NAMALWA (cell line): ENCODE results near the gene HSPB3.
"Not testable (repeated sequence)": the region's sequence is repeated elsewhere in the genome, so short reads cannot be mapped to it uniquely, and the experiment has no call there.

ENCODE experiments used
- DNase-seq: peaks from one replicate; pipeline ENCODE4 v3.0.0-alpha.2; 2015; ENCODE audit warnings: low spot score

HSPB3 gene

DNA sequence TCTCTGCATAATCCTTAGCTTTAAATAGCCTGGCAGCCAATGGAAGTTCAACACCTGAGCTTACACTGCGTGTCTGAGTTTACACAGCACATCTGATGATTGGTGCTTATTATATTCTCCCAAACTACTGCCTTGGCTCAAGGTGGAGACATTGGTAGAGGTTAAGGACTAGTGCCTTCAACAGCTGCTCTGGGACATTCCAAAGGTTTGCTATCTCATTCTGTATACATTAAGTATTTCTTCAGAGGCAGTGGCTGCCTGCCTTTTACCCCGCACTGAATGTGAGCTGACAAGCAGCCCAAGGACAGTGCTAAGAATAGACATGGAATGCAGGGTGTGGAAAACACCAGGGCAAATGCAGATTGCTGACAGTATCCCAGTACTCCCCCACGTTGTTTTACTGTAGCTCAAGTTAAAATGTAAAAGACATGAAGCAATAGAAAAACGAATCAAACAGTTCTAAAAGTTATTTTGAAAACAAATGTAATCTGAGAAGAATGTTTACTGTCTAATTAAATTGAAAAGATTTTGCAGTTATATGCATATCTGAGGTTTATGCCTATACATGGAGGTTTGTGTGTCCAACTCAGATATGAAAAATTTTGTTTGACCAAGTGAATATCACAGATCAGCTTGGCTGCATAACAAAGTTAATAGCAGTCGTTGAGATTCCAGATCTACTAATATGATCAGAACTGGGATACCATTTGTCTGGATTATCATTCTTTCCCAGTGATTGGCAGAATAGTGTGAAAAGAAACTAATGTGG lies 1.8 kb downstream of the HSPB3 start:
- DNase-seq, result no peak

DNA sequence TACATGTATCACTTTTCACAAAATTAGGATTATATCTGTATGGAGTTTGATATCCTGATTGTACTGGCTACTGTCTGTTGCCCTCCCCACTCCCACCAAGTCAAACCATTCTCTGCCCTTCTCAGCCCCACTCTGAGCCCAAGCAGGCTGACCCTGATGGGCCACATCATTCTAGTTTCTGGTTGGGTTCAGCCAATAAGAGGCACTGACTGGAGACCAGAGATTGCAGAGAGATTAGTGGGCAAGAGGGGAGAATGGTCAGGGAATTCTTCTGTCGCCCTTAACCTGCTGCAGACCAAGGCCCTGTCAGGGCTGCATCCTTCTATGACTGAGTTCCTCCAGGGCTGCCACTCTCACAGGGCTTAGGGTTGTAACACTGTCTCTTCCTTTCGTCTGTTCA lies 2.7 kb downstream of the HSPB3 start:
- no peak for DNase-seq

GRCh38 chr5:54460181-54460919 lies 4.9 kb downstream of the HSPB3 start:
- DNase-seq, result no peak

DNA sequence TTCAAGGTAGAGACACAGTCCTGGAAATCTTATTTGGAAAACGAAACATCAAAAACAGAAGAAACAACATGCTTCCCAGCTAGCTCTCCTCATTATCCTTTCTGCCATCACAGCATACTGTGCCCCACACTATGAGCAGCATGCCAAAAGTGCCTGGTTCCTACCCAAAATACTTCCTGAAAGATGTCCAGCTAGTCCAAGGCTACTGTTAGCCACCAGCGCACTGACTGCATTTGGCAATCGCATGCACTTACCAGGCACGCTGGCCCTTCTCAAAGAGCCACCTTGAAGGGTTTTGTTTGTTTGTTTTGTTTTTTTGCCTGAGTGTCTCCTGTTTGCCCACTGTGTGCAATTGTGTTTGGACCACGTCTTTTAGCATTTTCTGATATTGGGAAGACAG lies 6.8 kb downstream of the HSPB3 start:
- DNase-seq, result no peak

GRCh38 chr5:54463713-54464112 lies 8.2 kb downstream of the HSPB3 start:
- DNase-seq, result no peak

GRCh38 chr5:54469622-54470021 lies 14.1 kb downstream of the HSPB3 start:
- peak; percentile 57 for DNase-seq

- DNase-seq, result no peak
Observed at GRCh38 chr5:54470128-54470527, 14.6 kb downstream of the HSPB3 start.

DNA sequence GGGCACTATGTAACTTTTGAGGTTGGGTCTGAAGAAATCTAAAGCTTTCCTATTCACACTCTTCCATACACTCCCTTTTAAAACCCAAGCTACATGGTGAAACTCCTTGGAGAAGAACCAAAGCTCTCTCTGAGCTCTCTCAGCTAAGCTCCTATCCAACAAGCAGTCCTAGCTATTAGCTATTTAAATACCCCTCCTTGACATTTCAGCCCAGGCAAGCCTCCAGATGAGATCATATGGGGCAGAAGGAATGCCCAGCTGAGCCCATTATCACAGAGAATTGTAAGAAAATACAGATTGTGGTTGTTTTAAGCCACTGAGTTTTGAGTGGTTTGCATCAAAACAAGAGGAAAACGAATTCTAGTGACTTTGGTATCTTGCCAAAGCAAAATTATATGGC lies 15.2 kb downstream of the HSPB3 start:
- DNase-seq, result no peak

DNA sequence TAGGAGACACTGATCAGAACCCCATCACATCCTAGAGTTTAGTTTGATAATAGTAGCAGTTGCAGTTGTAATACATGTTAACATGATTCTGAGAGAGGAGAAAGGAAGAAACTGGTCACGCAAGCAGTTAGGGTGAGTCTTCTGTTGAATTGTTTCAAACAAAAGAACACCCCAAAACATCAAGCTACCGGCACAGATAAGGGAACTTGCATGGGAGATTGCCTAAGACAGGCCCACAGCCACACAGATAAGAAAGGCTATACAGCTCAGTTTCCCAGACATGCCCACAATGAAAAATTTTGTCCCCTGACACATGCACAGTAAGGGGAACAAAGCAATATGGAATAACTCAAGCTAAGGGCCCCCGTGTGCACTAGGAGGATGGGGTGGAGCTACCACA lies 15.9 kb downstream of the HSPB3 start:
- DNase-seq, result no peak

GRCh38 chr5:54476682-54477081 lies 21.2 kb downstream of the HSPB3 start:
- DNase-seq, result no peak

DNA sequence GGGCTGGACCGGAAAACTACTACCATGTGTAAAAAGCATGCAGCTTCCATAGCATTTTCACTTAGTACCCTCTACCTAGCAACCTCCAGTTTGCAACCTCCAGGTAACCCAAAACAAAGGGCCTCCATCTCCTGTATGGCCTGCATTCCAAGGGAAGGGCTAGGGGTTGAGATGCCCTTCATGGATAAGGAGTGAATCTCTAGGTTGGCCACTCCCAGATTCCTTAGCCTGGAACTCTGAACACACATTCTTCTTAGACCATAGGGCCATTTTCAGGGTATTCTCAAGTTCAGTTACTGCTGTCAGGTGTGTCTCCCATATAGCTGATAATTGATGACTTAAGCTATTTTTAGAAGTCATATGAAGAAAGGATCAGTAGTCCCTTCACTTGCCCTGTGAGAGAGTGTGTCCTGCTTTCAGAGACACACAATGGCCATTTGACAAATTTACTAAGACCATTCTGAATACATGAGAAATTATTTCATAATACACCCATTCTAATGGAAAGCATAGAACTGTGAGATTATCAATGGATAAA lies 22.5 kb downstream of the HSPB3 start:
- no peak for DNase-seq

DNA sequence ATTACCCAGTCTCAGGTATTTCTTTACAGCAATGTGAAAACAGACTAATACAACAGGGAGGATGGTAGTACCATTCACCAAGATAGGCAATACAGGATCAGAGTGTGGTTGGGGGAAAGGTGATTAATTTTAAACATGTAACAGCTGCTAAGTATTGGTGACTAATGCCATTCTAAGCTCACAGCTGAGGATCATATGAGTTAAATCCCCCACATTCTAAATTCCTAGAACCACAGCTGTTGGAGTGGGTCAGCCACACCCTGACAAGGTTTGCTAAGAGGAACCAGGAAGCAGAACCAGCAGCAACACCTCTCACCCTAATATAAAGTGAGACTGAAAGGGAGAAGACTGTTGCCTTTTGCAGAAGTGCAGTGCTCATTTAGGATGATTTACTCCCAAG lies 24.8 kb downstream of the HSPB3 start:
- DNase-seq, result no peak

GRCh38 chr5:54484219-54484894 lies 28.9 kb downstream of the HSPB3 start:
- no peak for DNase-seq

- DNase-seq, result not testable (repeated sequence)
Observed at GRCh38 chr5:54485659-54486058, 30.2 kb downstream of the HSPB3 start.

GRCh38 chr5:54489648-54489979 lies 34.1 kb downstream of the HSPB3 start:
- not testable (repeated sequence) for DNase-seq

DNA sequence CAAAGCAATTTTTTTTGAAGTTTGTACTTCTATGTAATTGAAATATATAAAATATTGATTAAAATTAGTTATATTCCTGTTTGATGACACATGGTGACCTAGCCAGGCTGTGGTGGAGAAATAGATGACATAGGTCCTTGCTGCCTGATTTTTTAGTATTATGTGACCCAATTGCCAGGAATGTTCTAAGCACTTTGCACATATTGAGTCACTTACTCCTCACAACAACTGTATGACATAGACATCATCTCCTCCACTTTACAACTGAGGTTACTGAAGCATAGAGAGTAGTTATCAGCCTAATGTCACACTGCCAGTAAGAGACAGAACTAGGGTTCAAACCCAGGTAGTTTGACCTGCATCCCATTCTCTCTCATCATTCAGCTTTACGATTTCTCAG lies 35.8 kb downstream of the HSPB3 start:
- DNase-seq, result no peak

DNA sequence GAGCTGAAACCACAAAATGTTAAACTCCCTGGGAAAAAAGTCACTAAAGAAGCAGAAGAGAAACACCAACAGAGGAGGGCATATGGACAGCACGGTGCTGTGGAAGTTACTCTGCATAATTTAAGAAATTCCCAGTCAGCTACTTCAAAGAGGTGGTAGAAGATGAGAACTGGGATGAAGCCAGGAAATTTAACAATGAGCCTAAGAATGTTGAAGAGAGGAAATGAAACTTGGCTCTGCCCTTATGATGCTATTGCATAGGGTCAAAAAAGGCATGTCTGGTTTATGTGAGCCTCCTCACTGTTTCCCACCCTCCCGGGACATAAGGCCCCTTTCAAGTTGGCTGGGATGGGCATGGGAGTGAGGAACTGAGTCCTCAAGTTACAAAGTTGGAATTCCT lies 36.7 kb downstream of the HSPB3 start:
- no peak for DNase-seq

DNA sequence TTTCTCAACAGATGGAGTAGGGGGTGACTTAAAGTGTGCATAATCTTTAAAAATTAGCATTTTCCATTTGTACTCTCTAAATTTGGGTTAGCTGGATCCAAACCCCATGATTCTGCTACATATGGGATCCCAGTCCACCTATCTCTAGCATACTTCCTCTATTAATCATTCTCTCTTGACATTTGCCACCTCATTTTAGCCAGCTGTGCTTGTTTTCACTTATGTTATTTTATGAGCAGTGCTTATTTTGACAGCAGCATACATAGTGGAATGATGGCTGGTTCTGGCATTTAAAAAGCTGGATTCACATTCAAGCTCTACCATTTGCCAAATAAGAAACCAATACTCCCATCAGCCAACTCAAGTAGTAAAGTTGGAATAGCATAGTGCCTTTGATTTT lies 39.5 kb downstream of the HSPB3 start:
- DNase-seq, result no peak
